Endothelial cell of umbilical vein (primary cell): ENCODE data around the gene INTS11.

Experiments
- EZH2 ChIP-seq: IDR thresholded peaks from 2 replicates; pipeline ENCODE4 v1.6.1; 2012; ENCODE audit warnings: borderline replicate concordance, low read depth, mild to moderate bottlenecking, moderate library complexity, low read length, inconsistent platforms; ENCODE audit not compliant: severe bottlenecking
- TF ChIP-seq, protein P1 (sequence below), 2 donors: IDR thresholded peaks; 1 replicate in 1 of 2; 2 replicates in 1 of 2; pipeline ENCODE4 v1.5.1; 2011; ENCODE audit warnings: low read length in 2 of 2, mild to moderate bottlenecking in 2 of 2, moderate library complexity in 2 of 2, control low read depth in 1 of 2, inconsistent platforms in 1 of 2, low read depth in 1 of 2; ENCODE audit not compliant: insufficient read depth in 1 of 2; ENCODE audit errors: extremely low read depth in 1 of 2
- TF ChIP-seq, protein P2 (sequence below): IDR thresholded peaks from 2 replicates; pipeline ENCODE4 v1.6.1; 2011; ENCODE audit not compliant: insufficient read depth, insufficient read length

- TF ChIP-seq, protein P1, sequence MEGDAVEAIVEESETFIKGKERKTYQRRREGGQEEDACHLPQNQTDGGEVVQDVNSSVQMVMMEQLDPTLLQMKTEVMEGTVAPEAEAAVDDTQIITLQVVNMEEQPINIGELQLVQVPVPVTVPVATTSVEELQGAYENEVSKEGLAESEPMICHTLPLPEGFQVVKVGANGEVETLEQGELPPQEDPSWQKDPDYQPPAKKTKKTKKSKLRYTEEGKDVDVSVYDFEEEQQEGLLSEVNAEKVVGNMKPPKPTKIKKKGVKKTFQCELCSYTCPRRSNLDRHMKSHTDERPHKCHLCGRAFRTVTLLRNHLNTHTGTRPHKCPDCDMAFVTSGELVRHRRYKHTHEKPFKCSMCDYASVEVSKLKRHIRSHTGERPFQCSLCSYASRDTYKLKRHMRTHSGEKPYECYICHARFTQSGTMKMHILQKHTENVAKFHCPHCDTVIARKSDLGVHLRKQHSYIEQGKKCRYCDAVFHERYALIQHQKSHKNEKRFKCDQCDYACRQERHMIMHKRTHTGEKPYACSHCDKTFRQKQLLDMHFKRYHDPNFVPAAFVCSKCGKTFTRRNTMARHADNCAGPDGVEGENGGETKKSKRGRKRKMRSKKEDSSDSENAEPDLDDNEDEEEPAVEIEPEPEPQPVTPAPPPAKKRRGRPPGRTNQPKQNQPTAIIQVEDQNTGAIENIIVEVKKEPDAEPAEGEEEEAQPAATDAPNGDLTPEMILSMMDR (IDR thresholded peaks at IDR 0.05; ENCODE audit: extremely low read depth in 1 of 2, insufficient read depth in 1 of 2, low read depth in 1 of 2, low read length in 2 of 2) = no peak
- TF ChIP-seq, protein P2, sequence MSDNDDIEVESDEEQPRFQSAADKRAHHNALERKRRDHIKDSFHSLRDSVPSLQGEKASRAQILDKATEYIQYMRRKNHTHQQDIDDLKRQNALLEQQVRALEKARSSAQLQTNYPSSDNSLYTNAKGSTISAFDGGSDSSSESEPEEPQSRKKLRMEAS = no peak
- TF ChIP-seq EZH2 = no peak
Measured at GRCh38 chr1:1292442-1292779, 32.0 kb downstream of the INTS11 start.
